H1 (cell line): ENCODE measurements around the gene PPP6R1. TPM values are rescaled to one million over a fixed set of nuclear protein-coding genes. Genes with fewer than 3 reads are reported as not detected.
"Not testable (repeated sequence)": the region's sequence is repeated elsewhere in the genome, so short reads cannot be mapped to it uniquely, and the experiment has no call there.

ENCODE experiments used
- CTCF ChIA-PET: fragments of 300-600 bp; sonication (Branson Sonifier 250); formaldehyde crosslinking; loops from one replicate; lab custom pipeline; 2021; ENCODE audit not compliant: partially characterized antibody; lab: Charles Lee
- POLR2A ChIA-PET: fragments of 300-600 bp; sonication (Branson Sonifier 250); formaldehyde crosslinking; loops from one replicate; lab custom pipeline; 2021; ENCODE audit warnings: inconsistent platforms; ENCODE audit not compliant: partially characterized antibody; lab: Charles Lee
- DNase-seq, 2 experiments: peaks; one replicate each; pipeline versions ENCODE4 v3.0.0 to v3.0.0-alpha.2; 2010 to 2022; ENCODE audit warnings: low spot score in 2 of 2, low read depth in 1 of 2, mixed read lengths in 1 of 2
- FAIRE-seq: peaks from 2 replicates; lab custom pipeline; 2011; peaks lifted over from hg19 to GRCh38; lab: Jason Lieb, UNC
- H2AFZ ChIP-seq: 2 replicates; pipeline ENCODE4 v1.8.1; 2012; ENCODE audit warnings: low read length, inconsistent platforms
- H2AK5ac ChIP-seq: 2 replicates; pipeline ENCODE4 v1.6.1; 2013; ENCODE audit warnings: low read depth, low read length
- H2BK120ac ChIP-seq: replicated peaks from 2 replicates; pipeline ENCODE3; 2013; ENCODE audit warnings: low read depth, low read length, inconsistent platforms
- H2BK12ac ChIP-seq: 2 replicates; pipeline ENCODE4 v1.6.1; 2013; ENCODE audit warnings: low read depth, low read length
- H2BK15ac ChIP-seq: 2 replicates; pipeline ENCODE4 v1.6.1; 2013; ENCODE audit warnings: low read length
- H2BK20ac ChIP-seq: 2 replicates; pipeline ENCODE4 v1.6.1; 2013; ENCODE audit warnings: low read length
- H2BK5ac ChIP-seq: 2 replicates; pipeline ENCODE4 v1.6.1; 2013; ENCODE audit warnings: low read depth, low read length
- H3K14ac ChIP-seq: 2 replicates; pipeline ENCODE4 v1.6.1; 2013; ENCODE audit warnings: inconsistent platforms; ENCODE audit not compliant: insufficient read length
- H3K18ac ChIP-seq: 2 replicates; pipeline ENCODE4 v1.6.1; 2013; ENCODE audit warnings: low read length; ENCODE audit errors: extremely low read depth
- H3K23ac ChIP-seq: 2 replicates; pipeline ENCODE4 v1.6.1; 2013; ENCODE audit warnings: inconsistent platforms; ENCODE audit not compliant: insufficient read length
- H3K23me2 ChIP-seq: 2 replicates; pipeline ENCODE4 v1.6.1; 2013; ENCODE audit warnings: low read depth, low read length
- H3K27ac ChIP-seq: 2 replicates; pipeline ENCODE4 v1.6.1; 2011; ENCODE audit warnings: low read depth, low read length, inconsistent platforms
- H3K27me3 ChIP-seq, 4 experiments: replicated peaks in 1 of 4; 1 replicate in 1 of 4; 2 replicates in 3 of 4; pipeline versions ENCODE4 v1.6.1 to v1.8.1; 2011 to 2013; ENCODE audit warnings: low read length in 3 of 4, mild to moderate bottlenecking in 3 of 4, inconsistent platforms in 2 of 4, mixed read lengths in 2 of 4, moderate library complexity in 1 of 4; ENCODE audit not compliant: control insufficient read depth in 3 of 4, insufficient read depth in 3 of 4; ENCODE audit errors: extremely low read depth in 1 of 4
- H3K36me3 ChIP-seq, 4 experiments: 2 replicates each; pipeline versions ENCODE4 v1.6.1 to v1.8.1; 2011 to 2013; ENCODE audit warnings: mild to moderate bottlenecking in 4 of 4, low read length in 3 of 4, moderate library complexity in 2 of 4, control low read depth in 1 of 4, inconsistent platforms in 1 of 4; ENCODE audit not compliant: insufficient read depth in 4 of 4, control insufficient read depth in 2 of 4
- H3K4ac ChIP-seq: replicated peaks from 2 replicates; pipeline ENCODE3; 2013; ENCODE audit warnings: low read length, low read depth, mixed read lengths, inconsistent platforms; ENCODE audit not compliant: insufficient read length
- H3K4me1 ChIP-seq, 4 experiments: replicated peaks in 1 of 4; 1 replicate in 1 of 4; 2 replicates in 3 of 4; pipeline versions ENCODE4 v1.6.1 to v1.8.1; 2011 to 2013; ENCODE audit warnings: low read length in 3 of 4, inconsistent platforms in 2 of 4, mixed read lengths in 1 of 4; ENCODE audit not compliant: insufficient read depth in 4 of 4, control insufficient read depth in 3 of 4
- H3K4me2 ChIP-seq, 2 experiments: 2 replicates each; pipeline versions ENCODE4 v1.6.1 to v1.8.1; 2011 to 2013; ENCODE audit warnings: low read depth in 2 of 2, low read length in 2 of 2, control low read depth in 1 of 2, inconsistent platforms in 1 of 2, mild to moderate bottlenecking in 1 of 2; ENCODE audit not compliant: insufficient read depth in 1 of 2
- H3K4me3 ChIP-seq, 4 experiments: fragments of 200-600, 300-600 bp in 1 of 4; sonication (generic), shearing (Covaris generic), sonication (Bioruptor Twin) in 1 of 4; 2 replicates each; pipeline versions ENCODE4 v1.5.1 to v1.8.1; 2011 to 2016; ENCODE audit warnings: low read length in 4 of 4, low read depth in 3 of 4, control low read depth in 2 of 4, inconsistent platforms in 2 of 4, mild to moderate bottlenecking in 2 of 4, mixed read lengths in 1 of 4, moderate library complexity in 1 of 4; ENCODE audit not compliant: insufficient read depth in 2 of 4; ENCODE audit errors: extremely low read depth in 1 of 4
- H3K56ac ChIP-seq: replicated peaks from 2 replicates; pipeline ENCODE3; 2013; ENCODE audit warnings: low read depth, mild to moderate bottlenecking, mixed read lengths, low read length, inconsistent platforms; ENCODE audit not compliant: insufficient read length
- H3K79me1 ChIP-seq: 2 replicates; pipeline ENCODE4 v1.6.1; 2013; ENCODE audit warnings: low read depth, low read length, control low read depth
- H3K79me2 ChIP-seq, 2 experiments: 2 replicates each; pipeline versions ENCODE4 v1.6.1 to v1.8.1; 2012 to 2013; ENCODE audit warnings: low read length in 2 of 2, mild to moderate bottlenecking in 2 of 2, inconsistent platforms in 1 of 2; ENCODE audit not compliant: insufficient read depth in 2 of 2, control insufficient read depth in 1 of 2
- H3K9ac ChIP-seq, 4 experiments: replicated peaks in 1 of 4; 1 replicate in 1 of 4; 2 replicates in 3 of 4; pipeline versions ENCODE4 v1.6.1 to v1.8.1; 2011 to 2013; ENCODE audit warnings: low read depth in 3 of 4, low read length in 3 of 4, control low read depth in 2 of 4, mild to moderate bottlenecking in 2 of 4, moderate library complexity in 2 of 4, inconsistent platforms in 1 of 4; ENCODE audit errors: extremely low read depth in 1 of 4
- H3K9me3 ChIP-seq, 2 experiments: 2 replicates each; pipeline versions ENCODE4 v1.6.1 to v1.8.1; 2012 to 2013; ENCODE audit warnings: mild to moderate bottlenecking in 2 of 2, moderate library complexity in 2 of 2, control low read depth in 1 of 2, inconsistent platforms in 1 of 2, low read depth in 1 of 2, low read length in 1 of 2, mixed read lengths in 1 of 2; ENCODE audit not compliant: insufficient read depth in 2 of 2
- H4K20me1 ChIP-seq, 2 experiments: replicated peaks in 1 of 2; 2 replicates each; pipeline versions ENCODE3 to v1.8.1; 2011 to 2013; ENCODE audit warnings: inconsistent platforms in 2 of 2, low read length in 2 of 2, mild to moderate bottlenecking in 1 of 2; ENCODE audit not compliant: insufficient read depth in 2 of 2, control insufficient read depth in 1 of 2
- H4K5ac ChIP-seq: 2 replicates; pipeline ENCODE4 v1.6.1; 2013; ENCODE audit warnings: low read length, low read depth, mixed read lengths, inconsistent platforms; ENCODE audit not compliant: insufficient read length
- H4K8ac ChIP-seq: 2 replicates; pipeline ENCODE4 v1.8.0; 2013; ENCODE audit warnings: mild to moderate bottlenecking, moderate library complexity, low read length, inconsistent platforms; ENCODE audit not compliant: insufficient read depth; ENCODE audit errors: extremely low read depth
- H4K91ac ChIP-seq: replicated peaks from 2 replicates; pipeline ENCODE3; 2013; ENCODE audit warnings: low read length, mixed read lengths, inconsistent platforms; ENCODE audit not compliant: insufficient read length
- WGBS, 2 experiments: shearing (Covaris generic) in 1 of 2; methylation state at CpG; one replicate each; pipeline versions ENCODE4 v1.1.6 to v1.1.7; 2013 to 2015; ENCODE audit warnings: low lambda C conversion rate in 2 of 2, mixed read lengths in 2 of 2, inconsistent platforms in 1 of 2, low coverage in 1 of 2, missing lambda C conversion rate in 1 of 2; ENCODE audit not compliant: insufficient replicate concordance in 2 of 2, insufficient coverage in 1 of 2, insufficient read length in 1 of 2; ENCODE audit errors: extremely low coverage in 1 of 2, missing lambda C conversion rate in 1 of 2; 5-methylcytosine and 5-hydroxymethylcytosine counted together
- polyA plus RNA-seq, 7 experiments: library from polyadenylated mRNA; depleted of rRNA in 3 of 7; stranded (reverse) in 5 of 7; unstranded in 2 of 7; fragments of >200 nt in 5 of 7; fragments of 200-250 nt in 2 of 7; gene quantifications; 1 replicate in 5 of 7; 2 replicates in 1 of 7; 4 replicates in 1 of 7; pipeline versions ENCODE4 v1.2.1 to v1.2.3, GENCODE V29; 2011 to 2013; ENCODE audit warnings: missing spikeins in 2 of 7, mixed read lengths in 2 of 7
- total RNA-seq: library from RNA; stranded (reverse); fragmentation: NEBNext Ultra II Directional; extraction: Animal tissue kit (Norgen Biotek cat#: 25700); gene quantifications from 2 replicates; pipeline ENCODE4 v1.2.1, GENCODE V29; 2021

The PPP6R1 gene
- total and polyA plus RNA-seq, 2 of the 8 experiments (the other 6 are each of a cell fraction or from before 2014, with no cell fraction given), result 36.4 to 74.4 TPM

DNA sequence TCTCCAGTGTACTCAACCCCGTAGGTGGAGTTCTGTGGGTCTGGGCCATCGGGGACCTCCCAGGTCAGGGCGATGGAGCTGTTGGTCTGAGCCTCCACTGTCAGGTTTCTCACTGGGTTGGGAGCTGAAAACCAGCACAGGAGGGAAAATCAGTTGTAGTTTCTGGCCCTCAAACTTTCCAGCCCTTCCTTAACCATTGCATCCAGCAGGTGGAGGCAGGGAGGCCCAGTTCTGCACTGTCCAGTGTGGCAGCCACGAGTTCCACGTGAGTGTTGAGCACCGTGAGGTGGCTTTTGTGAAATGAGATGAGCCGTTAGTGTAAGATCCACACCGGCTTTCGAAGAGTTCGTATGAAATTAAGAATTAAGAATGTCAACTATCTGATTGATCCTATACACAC is 56.6 kb downstream of the PPP6R1 start:
- H3K23me2 ChIP-seq, H3K4me1 ChIP-seq, H3K56ac ChIP-seq, H3K4ac ChIP-seq, H3K79me1 ChIP-seq, H2AFZ ChIP-seq, H3K4me3 ChIP-seq, H2BK20ac ChIP-seq, H2BK12ac ChIP-seq, H4K5ac ChIP-seq, DNase-seq, H2BK120ac ChIP-seq, H3K9ac ChIP-seq, H3K27me3 ChIP-seq, H2BK15ac ChIP-seq, H3K79me2 ChIP-seq, H3K27ac ChIP-seq, H3K36me3 ChIP-seq, POLR2A ChIA-PET, H4K8ac ChIP-seq, H4K20me1 ChIP-seq, H2AK5ac ChIP-seq, H3K18ac ChIP-seq, H3K23ac ChIP-seq, FAIRE-seq, H3K14ac ChIP-seq, H3K9me3 ChIP-seq, H2BK5ac ChIP-seq, H4K91ac ChIP-seq, H3K4me2 ChIP-seq: not testable (repeated sequence)
- WGBS, 2 experiments, result 94% methylated on average over 10 of the region's 10 CpGs; no CpG with 5 or more reads in 1 of the 2 experiments
- CTCF ChIA-PET, result interaction anchor here (1.4 kb wide), 2 partner anchors 55 to 59 kb away, joined by 3 read pairs; no protein-coding TSS in a partner anchor
